Peyer's patch (tissue), 4 donors: Measurements from ENCODE around the gene PIP5K1B.

Experiments
- CTCF ChIP-seq, 6 experiments: fragments of 450-650 bp in 4 of 6; fragments of 200-600 bp in 2 of 6; sonication (generic) in 1 of 6; IDR thresholded peaks; one replicate each; pipeline ENCODE4 v1.5.1; 2017 to 2019; ENCODE audit warnings: antibody characterized with exemption in 6 of 6, mild to moderate bottlenecking in 3 of 6, moderate library complexity in 1 of 6
- POLR2A ChIP-seq, 2 donors: fragments of 450-650 bp; IDR thresholded peaks; one replicate each; pipeline ENCODE4 v1.5.1; 2017; ENCODE audit warnings: antibody characterized with exemption in 2 of 2, mild to moderate bottlenecking in 2 of 2, moderate library complexity in 2 of 2

- TF ChIP-seq CTCF (IDR thresholded peaks at IDR 0.05), result no peak
- no peak for TF ChIP-seq POLR2A (IDR thresholded peaks at IDR 0.05)
These were observed 207.5 kb downstream of the PIP5K1B start for GRCh38 chr9:68912561-68912960.
